ENCODE results near the gene HS3ST1.

The HS3ST1 gene

DNA sequence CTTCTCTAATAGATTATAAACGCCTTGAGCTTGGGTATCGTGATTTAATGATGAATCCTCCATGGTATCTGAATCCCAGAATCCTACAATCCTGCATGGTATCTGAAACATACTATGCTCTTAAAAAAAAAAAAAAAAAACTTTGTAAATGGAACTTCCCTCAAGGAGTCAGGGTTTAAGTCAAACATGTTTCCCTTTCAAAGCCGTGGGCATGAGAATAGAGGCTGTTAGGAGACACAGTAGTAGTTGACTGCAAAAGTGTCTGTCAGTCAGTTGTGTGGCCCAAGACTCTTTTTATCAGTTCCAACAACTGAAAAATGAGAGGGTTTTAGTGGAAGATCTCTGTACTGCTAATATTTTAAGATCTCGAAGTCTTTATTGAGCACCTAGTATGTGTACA lies 2.4 kb upstream of the HS3ST1 start:
- no peak for DNase-seq

DNA sequence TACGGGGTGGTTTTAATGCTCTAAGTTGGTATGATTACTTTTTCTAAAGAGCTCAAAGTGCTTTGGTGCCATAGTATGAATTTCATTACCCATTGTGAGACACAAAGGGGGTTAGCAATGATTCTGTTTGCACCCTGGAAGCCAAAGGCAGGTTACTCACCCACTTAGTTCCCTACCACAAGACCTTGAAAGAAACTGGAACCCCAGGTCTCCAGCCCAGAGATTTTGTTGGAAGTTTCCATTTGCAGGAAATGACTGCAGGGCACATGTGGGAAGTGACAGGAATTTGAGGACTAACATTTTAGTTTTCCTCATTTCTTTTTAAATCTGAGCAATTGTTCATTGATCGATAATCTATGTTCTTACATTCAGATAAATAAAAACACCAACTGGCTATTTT lies 1.8 kb upstream of the HS3ST1 start:
- no peak for DNase-seq

DNA sequence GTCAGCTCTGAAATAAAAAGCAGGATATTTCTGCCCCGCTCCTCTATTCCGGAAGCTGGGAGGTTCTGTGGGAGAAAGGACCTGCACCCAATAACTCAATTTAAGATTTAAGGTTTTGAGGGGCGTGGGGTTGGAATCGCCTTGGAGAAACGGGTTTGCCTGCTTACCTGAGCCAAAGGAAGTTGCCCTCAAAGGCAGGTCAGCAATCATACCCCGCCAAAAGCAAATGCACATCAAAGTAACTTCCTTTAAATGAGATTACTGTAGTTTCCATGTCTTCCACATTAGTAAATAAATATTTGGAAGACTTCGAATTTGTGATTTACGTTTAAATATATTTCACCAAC lies 978 bp upstream of the HS3ST1 start:
- DNase-seq: no peak

DNA sequence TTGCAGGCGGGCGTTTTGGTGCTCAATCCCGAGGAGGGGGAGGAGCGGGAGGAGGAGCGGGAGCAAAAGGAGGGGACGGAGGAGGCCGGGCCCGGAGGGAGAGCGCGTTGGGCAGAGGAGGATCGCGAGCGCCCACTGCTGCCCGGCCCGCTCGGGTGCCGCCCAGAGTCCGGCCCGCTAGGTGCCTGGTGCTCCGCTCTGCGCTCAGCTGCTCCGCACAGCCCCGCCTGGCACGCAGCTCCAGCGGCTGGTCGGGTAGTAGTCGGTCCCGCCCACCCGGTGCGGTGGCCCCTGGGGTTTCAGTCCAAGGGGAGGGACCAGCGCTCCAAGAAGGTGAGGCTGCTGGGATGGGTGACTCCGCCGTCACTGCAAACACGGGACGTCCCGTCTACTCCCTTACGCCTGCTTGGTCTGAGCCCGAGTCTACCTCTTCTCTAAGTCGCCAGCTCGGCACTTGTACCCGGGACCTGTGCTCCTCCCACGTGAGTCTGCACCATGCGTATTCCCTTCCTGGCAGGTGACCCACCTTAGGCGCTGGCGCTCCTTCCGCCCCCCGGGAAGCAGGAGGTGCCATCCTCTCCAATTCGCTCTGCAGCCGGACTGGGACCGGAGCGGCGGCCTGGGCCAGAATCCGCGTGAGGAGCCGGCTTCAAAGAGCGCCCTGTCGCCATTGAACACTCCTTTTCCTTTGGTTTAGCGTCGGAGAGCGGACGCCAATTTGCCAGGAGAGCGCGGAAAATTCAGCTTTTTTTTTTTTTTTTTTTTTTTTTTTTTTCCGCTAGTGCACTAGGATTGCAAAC lies 405 bp upstream of the HS3ST1 start:
- DNase-seq: peak; percentile 40

DNA sequence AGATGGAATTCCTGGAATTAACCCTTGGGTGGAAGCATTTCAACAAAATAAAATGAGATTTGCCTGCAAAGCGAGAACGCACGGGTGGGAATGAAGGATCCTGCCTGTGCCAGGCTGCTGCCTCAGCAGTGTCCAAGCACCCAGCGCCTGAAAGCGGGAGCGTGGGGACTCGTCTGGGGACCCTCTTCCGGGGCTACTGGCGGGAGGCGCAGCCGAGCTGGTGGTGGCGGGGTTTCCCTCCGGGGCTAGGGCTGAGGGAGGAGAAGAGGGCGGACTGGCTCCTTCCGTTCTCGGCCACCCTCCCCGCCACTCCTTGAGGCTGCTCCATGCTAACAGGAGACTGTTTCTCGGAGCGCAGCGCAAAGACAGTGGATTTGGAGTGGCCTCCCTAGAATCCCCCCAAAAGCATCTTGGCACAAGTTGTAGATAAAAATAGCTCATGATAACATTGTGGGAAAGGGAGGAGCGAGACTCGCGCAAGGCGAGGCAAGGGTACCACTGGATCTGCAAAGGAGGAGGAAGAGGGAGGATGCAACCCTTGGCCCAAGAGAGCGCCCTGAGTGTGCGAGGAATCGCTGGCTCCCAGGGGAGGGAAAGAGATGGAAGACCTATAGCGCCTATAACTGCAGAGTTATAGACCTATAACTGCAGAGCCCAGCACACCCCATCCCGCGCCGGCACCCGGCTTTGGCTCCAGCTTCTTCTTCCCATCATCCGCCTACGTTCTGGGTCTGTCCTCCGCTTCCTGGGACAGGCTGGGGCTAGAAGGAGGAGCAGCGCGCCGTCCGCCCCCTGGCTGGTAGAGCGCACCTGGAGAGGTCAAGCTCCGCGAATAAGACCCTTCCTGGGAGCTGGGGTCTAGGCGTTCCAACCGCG lies 1.3 kb downstream of the HS3ST1 start:
- no peak for DNase-seq

DNA sequence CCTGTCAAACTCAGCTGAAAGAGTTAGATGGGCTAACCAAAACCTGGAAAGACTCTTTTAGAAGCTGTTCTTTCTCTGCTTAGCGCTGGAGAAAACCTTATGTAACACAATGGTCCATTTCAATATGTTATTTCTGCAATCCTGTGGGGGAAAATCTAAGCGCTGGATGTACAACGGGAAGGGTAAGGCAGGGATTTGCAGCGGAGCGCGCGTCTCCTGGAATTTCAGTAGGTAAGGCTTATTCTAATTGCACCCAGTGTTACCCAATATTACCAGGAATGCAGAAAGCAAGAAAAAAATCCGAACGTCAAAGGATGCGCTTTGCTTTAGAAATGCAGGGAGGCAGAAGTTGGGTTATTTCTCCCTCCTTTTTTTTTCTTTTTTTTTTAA lies 2.0 kb downstream of the HS3ST1 start:
- DNase-seq: peak; percentile 12

DNA sequence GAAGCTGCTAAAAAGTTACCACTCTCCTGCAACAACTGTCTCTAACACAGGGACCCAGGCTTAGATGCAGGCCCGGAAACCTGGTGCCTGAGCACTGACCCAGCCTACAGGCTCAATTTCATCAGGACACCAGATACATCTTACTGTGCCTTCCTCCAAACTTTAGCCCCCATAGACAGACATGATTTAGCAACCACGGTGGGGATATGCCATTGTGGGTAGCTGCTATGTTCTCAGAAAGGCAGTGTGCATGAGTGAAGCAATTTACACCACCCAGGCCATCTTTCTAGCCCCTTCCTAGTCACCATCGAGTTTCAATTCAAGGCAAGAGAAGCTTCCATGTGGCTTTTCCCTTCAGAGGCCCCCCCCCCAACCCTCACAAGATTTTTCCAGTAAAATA lies 2.7 kb downstream of the HS3ST1 start:
- DNase-seq: no peak

DNA sequence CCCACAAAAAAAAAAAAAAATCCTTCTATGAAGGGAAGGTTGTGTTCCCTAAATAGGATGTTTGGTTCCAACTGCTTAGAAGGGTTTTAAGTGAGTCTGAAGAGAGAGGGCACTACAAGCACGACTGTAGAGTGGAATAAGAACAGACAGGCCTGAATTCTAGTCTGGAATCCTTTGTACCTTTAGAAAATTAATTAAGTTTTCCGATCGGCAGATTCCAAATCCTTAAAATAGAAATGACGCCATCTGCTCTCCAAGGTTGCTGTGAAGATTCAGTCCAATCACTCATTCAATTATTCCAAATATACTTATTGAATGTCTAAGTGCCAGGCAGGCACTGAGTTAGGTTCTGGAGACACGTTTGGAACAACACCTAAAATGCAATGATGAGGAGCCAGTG lies 3.8 kb downstream of the HS3ST1 start:
- no peak for DNase-seq

DNA sequence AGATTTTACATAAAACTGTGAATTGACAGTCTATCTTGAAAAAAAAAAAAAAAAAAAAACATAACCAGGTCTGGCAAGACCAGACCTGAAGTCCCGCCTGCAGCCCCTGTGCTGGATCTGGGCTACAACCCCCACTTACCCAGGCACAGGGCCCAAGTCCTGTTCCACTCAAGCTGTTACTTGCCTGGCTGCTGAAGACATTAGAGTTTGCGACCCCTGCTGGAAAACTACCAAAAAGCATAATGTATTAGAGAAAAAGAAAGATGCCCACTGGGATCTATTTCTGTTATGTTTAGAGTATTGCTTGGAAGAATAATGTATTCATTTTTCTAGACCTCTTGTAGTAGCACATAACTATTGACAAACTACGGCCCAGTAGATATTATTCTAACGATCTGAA lies 4.7 kb downstream of the HS3ST1 start:
- peak; percentile 23 for DNase-seq

DNA sequence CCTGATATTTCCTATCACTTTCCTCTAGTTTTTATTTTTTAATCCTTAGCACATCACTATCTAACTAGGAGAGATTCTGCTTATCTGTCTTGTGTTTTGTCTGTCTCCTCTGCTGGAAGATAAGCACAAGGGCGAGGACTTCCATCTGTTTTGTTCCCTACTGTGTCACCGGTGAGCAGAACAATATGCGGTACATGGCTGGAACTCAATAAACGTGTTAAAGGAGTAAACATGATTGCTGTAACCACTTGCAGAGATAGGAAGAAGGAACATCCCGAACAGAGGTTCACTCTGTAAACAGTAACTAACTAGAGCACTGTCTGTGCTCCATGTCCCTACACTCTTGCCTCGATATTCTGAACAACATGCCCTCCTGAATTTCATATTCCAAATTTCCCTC lies 5.2 kb downstream of the HS3ST1 start:
- no peak for DNase-seq

DNA sequence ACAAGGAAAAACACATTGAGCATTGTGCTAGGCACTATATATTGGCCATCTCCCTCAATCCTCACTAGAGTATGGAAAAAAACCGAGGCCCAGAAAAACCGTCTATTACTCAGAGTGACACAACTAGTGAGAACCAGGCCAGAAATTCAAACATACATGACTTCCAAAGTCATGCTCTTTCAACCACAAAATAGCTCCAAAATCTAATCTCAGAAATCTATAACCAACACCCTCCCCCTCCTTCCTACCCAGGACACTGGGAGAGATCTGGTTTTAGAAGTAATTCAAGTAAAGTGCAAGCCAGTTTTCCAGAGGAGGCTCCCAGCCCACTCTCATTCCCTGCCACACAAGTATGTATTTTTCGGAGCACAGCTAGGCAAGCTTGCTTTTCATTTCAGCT lies 7.6 kb downstream of the HS3ST1 start:
- DNase-seq: peak; percentile 19

DNA sequence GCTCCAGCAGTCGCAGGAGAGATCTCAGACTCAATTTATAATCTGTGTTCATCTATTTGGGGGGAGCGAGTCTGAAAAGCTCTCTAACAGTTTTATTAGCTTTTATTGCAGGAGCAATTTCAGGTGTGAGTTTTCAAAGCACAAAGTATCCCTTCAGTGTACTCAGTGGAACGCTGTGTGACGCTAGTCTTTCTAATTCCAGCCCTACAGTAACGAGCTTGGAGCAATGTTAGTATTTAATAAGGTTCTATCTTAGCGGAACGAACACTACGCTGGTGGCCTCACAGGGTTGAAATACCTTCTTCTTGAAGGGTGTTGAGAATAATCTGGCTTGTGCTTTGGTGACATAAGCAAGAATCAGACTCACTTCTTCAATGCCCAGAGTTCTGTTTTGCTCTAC lies 8.4 kb downstream of the HS3ST1 start:
- DNase-seq: no peak

DNA sequence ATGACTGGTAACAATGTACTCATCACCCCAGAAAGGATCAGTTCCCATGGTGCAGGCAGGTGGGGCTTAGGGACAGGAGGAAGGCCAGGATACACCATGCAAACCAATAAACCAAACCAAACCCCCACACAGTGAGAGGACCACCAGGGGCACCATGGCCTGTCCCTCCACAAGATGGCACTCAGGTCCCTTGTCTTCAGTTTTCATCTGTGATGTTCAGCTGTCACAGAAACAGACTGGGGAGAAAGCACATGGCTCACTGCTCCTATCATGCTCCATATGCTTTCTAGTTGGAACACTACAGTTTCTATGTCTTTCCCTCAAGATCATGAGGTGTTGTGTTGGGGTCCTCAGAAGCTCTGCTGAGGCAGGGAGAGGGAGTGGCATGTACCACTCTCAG lies 10.1 kb downstream of the HS3ST1 start:
- no peak for DNase-seq

DNA sequence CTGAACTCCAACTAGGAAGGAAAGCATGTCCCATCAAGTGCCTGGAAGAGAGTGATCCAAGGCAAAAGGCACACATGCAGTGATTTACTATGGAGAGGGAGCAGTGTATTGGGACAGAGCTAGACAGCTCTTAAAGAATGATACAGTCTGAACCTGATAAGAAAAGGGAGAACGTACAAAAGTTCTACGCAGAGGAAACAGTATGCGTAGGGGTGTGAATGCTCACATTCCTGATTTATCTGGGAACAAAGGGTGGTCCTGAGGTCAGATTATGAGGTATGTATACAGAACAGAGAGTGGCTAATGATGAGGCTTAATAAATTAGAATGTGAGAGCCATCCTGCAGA lies 12.0 kb downstream of the HS3ST1 start:
- no peak for DNase-seq

DNA sequence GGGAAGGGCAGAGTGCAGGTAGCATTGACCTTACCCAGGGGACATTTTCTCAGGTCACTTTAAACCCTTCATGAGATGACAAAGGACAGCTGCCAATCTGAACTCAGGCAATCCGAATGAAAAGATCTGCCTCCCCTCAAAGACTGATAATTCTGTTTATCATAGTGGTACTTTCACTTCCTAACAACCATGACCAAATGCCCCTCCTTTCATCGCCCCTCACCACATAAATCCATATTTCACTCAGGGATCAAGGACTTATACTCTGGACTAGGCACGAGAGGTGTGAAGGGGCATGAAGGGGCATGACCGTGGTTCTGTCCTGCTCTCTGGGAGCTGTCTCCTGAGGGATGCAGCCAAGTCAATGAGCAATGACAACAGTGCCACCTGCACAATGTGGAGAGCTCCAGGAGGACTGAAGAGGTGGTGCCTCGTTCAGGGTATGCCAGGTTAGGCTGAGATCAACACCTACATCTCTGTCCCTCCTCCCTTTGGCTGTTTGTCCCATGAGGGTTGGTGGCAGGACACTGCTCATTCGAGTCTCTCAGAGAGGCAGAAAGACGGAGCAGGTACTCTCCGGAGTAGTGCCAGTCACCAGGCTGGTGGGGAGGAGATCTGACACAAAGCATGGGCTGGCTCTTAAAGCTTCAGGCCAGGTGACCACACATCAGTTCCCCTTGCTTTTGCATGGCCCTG lies 12.5 kb downstream of the HS3ST1 start:
- DNase-seq: no peak

DNA sequence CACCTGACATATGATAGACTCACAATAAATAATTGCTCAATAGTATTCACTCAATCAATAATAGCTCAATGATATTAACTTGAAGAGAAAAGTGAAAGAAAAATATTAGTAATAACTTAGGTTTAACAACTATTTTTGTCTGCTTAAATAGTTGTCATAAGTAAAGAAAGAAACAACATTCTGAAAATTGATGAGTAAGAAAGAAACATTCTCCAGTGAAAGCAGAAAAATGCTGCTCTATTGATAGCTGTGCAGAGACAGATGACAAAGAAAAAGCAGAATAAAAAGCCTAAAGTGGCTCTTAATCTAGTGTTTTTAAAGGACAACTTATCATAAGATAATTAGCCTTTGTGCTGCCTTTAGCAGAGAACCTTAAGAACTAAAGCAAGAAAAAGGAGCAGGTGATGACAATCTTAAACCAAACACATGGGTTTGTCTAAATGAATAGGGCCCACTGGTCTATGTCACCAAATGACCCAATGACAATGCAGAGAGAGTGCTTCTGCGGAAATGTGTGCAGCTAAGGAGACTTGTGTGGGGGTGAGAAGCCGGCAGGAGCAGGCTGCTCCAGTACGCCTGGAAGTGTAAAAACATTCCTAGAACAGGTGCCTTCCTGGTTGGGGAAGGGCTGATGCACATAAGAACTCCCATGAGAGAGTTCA lies 13.2 kb downstream of the HS3ST1 start:
- no peak for DNase-seq

DNA sequence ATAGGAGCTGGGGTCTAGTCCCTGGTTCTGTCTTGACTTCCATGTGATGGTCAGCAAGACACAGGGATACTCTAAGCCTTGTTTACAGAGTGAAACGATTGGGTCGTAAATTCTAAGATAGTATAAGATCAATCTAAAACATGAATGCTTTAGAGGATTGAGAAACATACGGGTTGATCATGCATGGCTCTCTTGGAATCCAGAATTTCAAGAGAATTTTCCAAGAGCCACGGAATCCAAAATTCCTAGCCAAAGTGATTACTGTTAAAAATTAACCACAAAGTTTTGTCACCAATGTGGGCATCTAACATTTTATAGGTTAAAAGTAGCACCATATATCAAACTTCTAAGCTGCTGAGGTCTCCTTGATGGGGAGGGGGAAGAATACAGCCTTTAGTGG lies 16.5 kb downstream of the HS3ST1 start:
- DNase-seq: no peak

DNA sequence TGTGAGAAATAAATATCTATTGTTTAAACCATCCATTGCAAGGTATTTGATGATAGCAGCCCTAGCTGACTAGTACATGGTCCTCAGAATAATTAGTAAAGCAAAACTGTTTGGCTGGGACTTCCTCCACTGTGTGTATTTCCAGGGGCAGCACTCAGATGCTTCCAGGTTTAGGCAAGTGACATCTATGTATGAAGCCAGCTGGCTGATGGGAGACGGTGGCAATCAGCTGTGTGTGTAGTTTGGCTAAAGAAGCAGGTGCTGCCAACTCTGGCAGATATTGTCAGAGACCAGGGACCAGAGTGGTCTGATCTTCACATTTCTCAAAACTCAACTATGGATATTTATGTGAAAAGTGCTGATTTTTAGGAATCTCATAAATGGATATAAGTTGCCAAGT lies 19.1 kb downstream of the HS3ST1 start:
- DNase-seq: no peak

DNA sequence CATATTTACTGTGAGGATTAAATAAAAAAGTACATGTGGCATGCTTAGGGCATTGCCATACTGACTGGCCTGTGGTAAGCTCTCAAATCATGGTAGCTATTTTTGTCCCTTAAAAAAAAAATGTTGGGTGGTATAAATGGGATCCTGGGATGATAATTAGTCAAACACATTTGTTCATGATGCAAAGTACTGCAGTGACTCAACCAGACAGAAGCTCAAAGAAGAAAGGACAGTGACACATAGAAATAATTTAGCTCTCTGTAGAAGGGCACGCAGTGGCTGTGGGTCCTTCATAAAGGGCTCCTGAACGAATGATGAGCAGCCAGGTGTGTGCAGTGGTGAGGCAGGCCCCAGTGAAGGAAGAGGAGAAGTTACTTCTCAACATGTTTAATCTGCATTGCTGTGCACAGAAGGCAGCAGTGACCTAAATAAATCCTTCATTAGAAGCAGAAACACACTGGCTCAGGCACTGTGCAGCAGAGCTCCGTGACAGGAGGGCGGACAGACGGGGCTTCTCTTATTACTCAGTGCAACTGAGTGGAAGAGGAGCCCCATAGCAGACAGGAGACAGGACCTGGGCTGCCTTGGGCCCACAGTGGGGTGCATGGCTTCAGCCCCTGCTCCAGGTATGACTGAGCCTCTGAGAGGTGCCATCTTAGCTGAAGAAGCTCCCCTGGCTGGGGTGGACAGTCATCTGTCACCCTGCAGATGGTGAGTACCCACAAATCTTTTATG lies 20.3 kb downstream of the HS3ST1 start:
- no peak for DNase-seq

DNA sequence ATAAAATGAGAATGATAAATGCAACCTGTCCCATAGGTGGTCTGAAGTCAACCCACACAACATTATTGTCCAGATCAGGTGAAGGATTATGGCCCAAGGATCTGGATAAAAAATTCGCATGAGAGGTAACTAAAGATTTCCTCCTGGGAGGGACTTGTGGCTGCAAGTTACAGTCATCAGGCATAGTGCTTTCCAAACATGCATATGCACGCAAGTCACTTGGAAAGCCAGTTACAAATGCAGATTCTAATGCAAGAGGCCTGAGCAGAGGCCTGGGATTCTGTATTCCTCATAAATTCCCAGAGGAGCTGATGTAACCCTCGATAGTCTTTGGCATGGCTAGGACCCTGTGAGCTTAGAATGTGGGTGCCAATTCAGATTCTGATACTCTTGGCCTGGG lies 21.1 kb downstream of the HS3ST1 start:
- no peak for DNase-seq

DNA sequence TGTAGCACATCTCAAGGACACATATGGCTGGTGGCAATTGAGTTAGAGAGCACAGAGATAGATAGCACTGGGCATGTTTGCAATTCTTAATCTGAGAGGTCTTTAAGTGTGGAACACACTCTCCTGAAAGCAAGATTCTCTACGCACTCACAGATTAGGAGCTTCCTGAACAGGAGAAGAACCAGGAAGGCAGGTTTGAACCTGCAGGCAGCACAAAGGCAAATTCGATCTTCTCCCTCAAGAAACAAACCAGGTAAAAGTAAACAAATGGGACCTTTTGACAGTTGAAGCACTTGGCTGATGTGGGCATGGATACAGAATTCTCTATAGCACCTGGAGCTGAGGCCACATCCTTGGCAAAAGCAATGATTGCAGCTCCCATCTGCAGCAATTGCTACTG lies 24.3 kb downstream of the HS3ST1 start:
- no peak for DNase-seq

DNA sequence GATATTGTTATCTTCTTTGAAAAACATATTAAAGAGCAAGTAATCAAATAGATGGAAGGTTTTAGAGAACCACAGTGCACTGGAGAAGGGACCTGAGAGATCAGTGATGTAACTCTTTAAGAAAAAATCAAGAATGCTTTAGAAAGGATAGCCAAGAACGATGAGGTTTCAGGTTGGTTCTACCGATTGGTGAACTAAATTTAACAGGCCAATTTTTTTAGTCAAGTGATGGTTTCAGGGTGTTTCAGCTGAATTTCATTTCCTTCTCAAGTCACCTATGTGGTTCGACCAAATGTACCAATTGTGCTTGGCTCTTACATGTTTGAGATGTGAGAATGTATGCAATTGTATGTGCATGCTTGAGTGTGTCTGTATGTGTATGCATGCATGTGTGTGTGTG lies 26.5 kb downstream of the HS3ST1 start:
- DNase-seq: no peak
